K562 (cell line): ENCODE measurements around the gene RNASE8. TPM values are rescaled to one million over a fixed set of nuclear protein-coding genes. Genes with fewer than 3 reads are reported as not detected.

ENCODE experiments used
- ATAC-seq: fragments of 200-7000 bp; cut with Tn5 transposase; 3 replicates; pipeline ENCODE4 v1.9.1; 2020; ENCODE audit warnings: moderate library complexity
- BruUV-seq: library from RNA; stranded (reverse); fragments of 400-500 nt; replicated peaks from 2 replicates; lab custom pipeline; 2021; lab: Mats Ljungman, UMichigan
- CTCF ChIA-PET: fragments of 300-600 bp; formaldehyde crosslinking; extraction: SDS; loops from one replicate; lab custom pipeline; 2021; ENCODE audit warnings: low intra/inter-chr PET ratio; lab: Yijun Ruan, JAX
- POLR2A ChIA-PET: fragments of 300-600, 350-650 bp; sonication (Branson Sonifier 250); formaldehyde crosslinking; extraction: SDS; loops from one replicate; lab custom pipeline; 2021; ENCODE audit warnings: antibody characterized with exemption, inconsistent platforms; lab: Yijun Ruan, JAX
- DNase-seq, 4 experiments: peaks; one replicate each; pipeline versions ENCODE4 v3.0.0 to v3.0.0-alpha.2; 2011 to 2018; ENCODE audit warnings: low spot score in 3 of 4, mixed read lengths in 3 of 4; ENCODE audit errors: extremely low read depth in 1 of 4
- FAIRE-seq: peaks from 2 replicates; lab custom pipeline; 2011; peaks lifted over from hg19 to GRCh38; lab: Jason Lieb, UNC
- H2AFZ ChIP-seq: 2 replicates; pipeline ENCODE4 v1.6.0; 2011; ENCODE audit warnings: low read depth, low read length, control low read depth, inconsistent platforms
- H3K27ac ChIP-seq: fragments of 200-600 bp; 3 replicates; pipeline ENCODE4 v1.8.0; 2011; ENCODE audit warnings: low read depth, mild to moderate bottlenecking, control low read depth, inconsistent platforms, low read length, moderate library complexity, mixed read lengths; ENCODE audit errors: extremely low read depth
- H3K27me3 ChIP-seq, 2 experiments: fragments of 300-600 bp in 1 of 2; 2 replicates in 1 of 2; 3 replicates in 1 of 2; pipeline versions ENCODE4 v1.6.0 to v1.8.0; 2011; ENCODE audit warnings: inconsistent platforms in 2 of 2, low read length in 2 of 2, mild to moderate bottlenecking in 1 of 2, mixed read lengths in 1 of 2, moderate library complexity in 1 of 2; ENCODE audit not compliant: control insufficient read depth in 2 of 2, insufficient read depth in 2 of 2
- H3K36me3 ChIP-seq: fragments of 300-600 bp; 3 replicates; pipeline ENCODE4 v1.8.0; 2011; ENCODE audit warnings: mild to moderate bottlenecking, low read length, inconsistent platforms; ENCODE audit not compliant: control insufficient read depth, insufficient read depth
- H3K4me1 ChIP-seq, 2 experiments: fragments of 200-600 bp in 1 of 2; replicated peaks in 1 of 2; 2 replicates in 1 of 2; 3 replicates in 1 of 2; pipeline versions ENCODE4 v1.5.1 to v1.8.0; 2011; ENCODE audit warnings: inconsistent platforms in 2 of 2, low read length in 2 of 2, mild to moderate bottlenecking in 1 of 2, mixed read lengths in 1 of 2, moderate library complexity in 1 of 2; ENCODE audit not compliant: control insufficient read depth in 2 of 2, insufficient read depth in 2 of 2
- H3K4me2 ChIP-seq: 2 replicates; pipeline ENCODE4 v1.6.1; 2011; ENCODE audit warnings: low read length, control low read depth, inconsistent platforms, mixed read lengths; ENCODE audit not compliant: insufficient read depth
- H3K4me3 ChIP-seq: fragments of 200-600 bp; sonication (generic), shearing (Covaris generic); 2 replicates; pipeline ENCODE4 v1.5.1; 2016; ENCODE audit warnings: control low read depth, inconsistent platforms
- H3K79me2 ChIP-seq: fragments of 200-600 bp; 3 replicates; pipeline ENCODE4 v1.8.0; 2011; ENCODE audit warnings: low read length, inconsistent platforms; ENCODE audit not compliant: control insufficient read depth, insufficient read depth
- H3K9ac ChIP-seq, 2 experiments: 2 replicates each; pipeline versions ENCODE4 v1.6.0 to v1.6.1; 2011; ENCODE audit warnings: low read depth in 2 of 2, low read length in 2 of 2, control low read depth in 1 of 2, inconsistent platforms in 1 of 2, mild to moderate bottlenecking in 1 of 2, mixed read lengths in 1 of 2; ENCODE audit not compliant: insufficient read depth in 1 of 2
- H3K9me1 ChIP-seq: one replicate; pipeline ENCODE4 v1.6.0; 2011; ENCODE audit warnings: inconsistent platforms, mild to moderate bottlenecking, low read length, moderate library complexity; ENCODE audit not compliant: control insufficient read depth, insufficient read depth
- H3K9me3 ChIP-seq: replicated peaks from 2 replicates; pipeline ENCODE4 v1.5.1; 2011; ENCODE audit warnings: low read depth, low read length, inconsistent platforms; ENCODE audit not compliant: control insufficient read depth, insufficient read depth
- H4K20me1 ChIP-seq: replicated peaks from 2 replicates; pipeline ENCODE4 v1.6.1; 2011; ENCODE audit warnings: low read length, inconsistent platforms, mixed read lengths; ENCODE audit not compliant: control insufficient read depth, insufficient read depth
- BRF2 ChIP-seq: IDR thresholded peaks from 3 replicates; pipeline ENCODE4 v1.6.1; 2011; ENCODE audit warnings: borderline replicate concordance, mild to moderate bottlenecking; ENCODE audit not compliant: insufficient read length, insufficient read depth
- CLOCK ChIP-seq: fragments of 250-450 bp; sonication (Bioruptor Pico); IDR thresholded peaks from 2 replicates; pipeline ENCODE4 v1.4.0; 2020; ENCODE audit warnings: mild to moderate bottlenecking, moderate library complexity, borderline replicate concordance
- CREM ChIP-seq: IDR thresholded peaks from 2 replicates; pipeline ENCODE4 v1.6.1; 2014; ENCODE audit warnings: antibody characterized with exemption, low read depth
- PRDM10 ChIP-seq: fragments of 450-650 bp; IDR thresholded peaks from 2 replicates; pipeline ENCODE4 v1.6.1; 2018; ENCODE audit not compliant: partially characterized antibody
- TFAM ChIP-seq: fragments of 250-450 bp; sonication (Bioruptor Pico); conservative IDR thresholded peaks from 2 replicates; pipeline ENCODE4 v1.5.0; 2021; ENCODE audit warnings: mild to moderate bottlenecking, moderate library complexity
- WGBS: fragments of 100-300 bp; shearing (Covaris generic); methylation state at CpG from one replicate; pipeline ENCODE4 v1.1.6; 2016; ENCODE audit warnings: low coverage, mixed read lengths; ENCODE audit not compliant: insufficient coverage; ENCODE audit errors: missing lambda C conversion rate; 5-methylcytosine and 5-hydroxymethylcytosine counted together
- in situ Hi-C: fragments of 300-500 bp; cut with MboI; formaldehyde crosslinking; loops from 4 replicates; pipeline ENCODE4 v1.15.0; 2018; ENCODE audit warnings: inconsistent platforms, mixed read lengths
- intact Hi-C: fragments of 100-400 bp; cut with micrococcal nuclease; formaldehyde crosslinking; loops from 2 replicates; pipeline ENCODE4 v1.14.2; 2022
- polyA plus RNA-seq, 8 experiments: library from polyadenylated mRNA; depleted of rRNA in 4 of 8; stranded (reverse) in 5 of 8; unstranded in 3 of 8; fragments of >200 nt; fragmentation: Nextera tagmentation in 2 of 8; fragmentation: Illumina TruSeq in 1 of 8; extraction: Ambion mirVana in 2 of 8; extraction: Trizol in 1 of 8; gene quantifications; 2 replicates each; pipeline versions ENCODE4 v1.2.1 to v1.2.3, GENCODE V29; 2011 to 2014; ENCODE audit warnings: inconsistent platforms in 1 of 8, missing spikeins in 1 of 8
- total RNA-seq, 7 experiments: library from RNA; depleted of rRNA in 6 of 7; stranded (reverse); fragments of >200 nt in 6 of 7; fragmentation: Illumina TruSeq in 2 of 7; extraction: Trizol in 2 of 7; gene quantifications; 2 replicates each; pipeline versions ENCODE4 v1.2.1 to v1.2.3, GENCODE V29; 2011 to 2021; ENCODE audit warnings: low replicate concordance in 1 of 7

The RNASE8 gene
- total and polyA plus RNA-seq, 9 of the 15 experiments (the other 6 are each of a cell fraction or from before 2014, with no cell fraction given): not detected

GRCh38 chr14:21072031-21072473 lies 14.4 kb downstream of the RNASE8 start:
- Histone ChIP-seq H4K20me1 (no peaks in the 10 kb centered on the region), H3K27me3 (no peaks in the 10 kb centered on the region), H3K4me1 (peaks cover 2 to 41% of the 10 kb centered on the region in 2 experiments; a peak in 3 of 5 replicates), H3K27ac (no peak overlapping the region), H3K4me3 (no peak overlapping the region), H3K9me1 (no peaks in the 10 kb centered on the region), H3K79me2 (no peaks in the 10 kb centered on the region; the same call in 2 of the 3 replicates), H3K36me3 (no peaks in the 10 kb centered on the region), H3K9me3 (no peaks in the 10 kb centered on the region), H2AFZ (peak overlapping the region; percentile 60; the same call in 1 of the 2 replicates), H3K9ac (no peak overlapping the region), H3K4me2 (no peak overlapping the region)
- no peak for FAIRE-seq
- TF ChIP-seq CREM (no peak), TFAM (no peak), BRF2 (no peak), PRDM10 (peak; percentile 85), CLOCK (CRISPR knock-in tag) (no peak)
- BruUV-seq: TSS peak; percentile 36
- DNase-seq: peak in 1 of 4 experiments; percentile 24
- ATAC-seq: no peak
- in situ Hi-C loops: no loop called here
- intact Hi-C loops: no loop called here
- 6% methylated on average over 2 of the region's 4 CpGs for WGBS
- ChIA-PET CTCF (no interaction called here), POLR2A (interaction anchor here (0.7 to 2.0 kb wide), 4 partner anchors 12 to 24 kb away, joined by 3 to 6 read pairs (median 4); no protein-coding TSS in a partner anchor)
